HCT116 (cell line): Measurements from ENCODE around the gene PYROXD2. TPM values are rescaled to one million over a fixed set of nuclear protein-coding genes. Genes with fewer than 3 reads are reported as not detected.

Experiments used
- ATAC-seq: fragments of 200-7000 bp; cut with Tn5 transposase; 2 replicates; pipeline ENCODE4 v1.9.1; 2020; ENCODE audit warnings: mild to moderate bottlenecking, moderate library complexity
- BruUV-seq: library from RNA; stranded (reverse); fragments of 400-500 nt; replicated peaks from 2 replicates; lab custom pipeline; 2021; lab: Mats Ljungman, UMichigan
- CTCF ChIA-PET: fragments of 300-600 bp; sonication (Branson Sonifier 250); formaldehyde crosslinking; loops from one replicate; lab custom pipeline; 2021; ENCODE audit warnings: antibody characterized with exemption; lab: Charles Lee
- POLR2A ChIA-PET: fragments of 300-600, 350-600 bp; sonication (Branson Sonifier 250); formaldehyde crosslinking; loops from one replicate; lab custom pipeline; 2021; ENCODE audit warnings: antibody characterized with exemption; lab: Charles Lee
- RAD21 ChIA-PET, 2 experiments: fragments of 300-600 bp; sonication (Branson Sonifier 250); formaldehyde crosslinking; loops; one replicate each; lab custom pipeline; 2023; ENCODE audit warnings: low total read pairs in 2 of 2; ENCODE audit not compliant: uncharacterized antibody in 2 of 2, unreplicated experiment in 2 of 2, low non-redundant PET in 1 of 2; lab: Charles Lee
- DNase-seq: peaks from one replicate; pipeline ENCODE4 v3.0.0-alpha.2; 2010; ENCODE audit warnings: low read depth, low spot score
- H2AFZ ChIP-seq: fragments of 200-600 bp; shearing (Covaris generic), sonication (generic); 2 replicates; pipeline ENCODE4 v1.6.1; 2017; ENCODE audit warnings: low read depth, mixed run types, mixed read lengths, antibody characterized with exemption, low read length; ENCODE audit not compliant: poor library complexity, severe bottlenecking
- H3K27ac ChIP-seq: 2 replicates; pipeline ENCODE4 v1.5.1; 2012; ENCODE audit warnings: low read depth, low read length
- H3K27me3 ChIP-seq: fragments of 200-600 bp; sonication (generic); 2 replicates; pipeline ENCODE4 v1.6.1; 2016; ENCODE audit warnings: mixed run types, low read length, mixed read lengths; ENCODE audit not compliant: insufficient read depth
- H3K36me3 ChIP-seq, 2 experiments: fragments of 200-500 bp in 1 of 2; fragments of 200-600 bp in 1 of 2; sonication (Bioruptor generic) in 1 of 2; sonication (generic) in 1 of 2; 2 replicates each; pipeline versions ENCODE4 v1.5.1 to v1.6.1; 2014 to 2016; ENCODE audit warnings: low read length in 2 of 2, inconsistent platforms in 1 of 2, mixed read lengths in 1 of 2, mixed run types in 1 of 2; ENCODE audit not compliant: insufficient read depth in 2 of 2, control insufficient read depth in 1 of 2
- H3K4me1 ChIP-seq, 2 experiments: fragments of 200-600 bp in 1 of 2; sonication (generic) in 1 of 2; 2 replicates each; pipeline versions ENCODE4 v1.5.1 to v1.6.1; 2012 to 2017; ENCODE audit warnings: low read length in 2 of 2, inconsistent platforms in 1 of 2, mild to moderate bottlenecking in 1 of 2, mixed read lengths in 1 of 2, mixed run types in 1 of 2, moderate library complexity in 1 of 2; ENCODE audit not compliant: insufficient read depth in 2 of 2, control insufficient read depth in 1 of 2
- H3K4me2 ChIP-seq: fragments of 200-600 bp; sonication (generic); 2 replicates; pipeline ENCODE4 v1.6.1; 2017; ENCODE audit warnings: mixed run types, low read length, mixed read lengths
- H3K4me3 ChIP-seq, 2 experiments: fragments of 200-600 bp in 1 of 2; sonication (generic) in 1 of 2; replicated peaks in 1 of 2; 2 replicates each; pipeline ENCODE4 v1.5.1; 2011 to 2016; ENCODE audit warnings: low read length in 2 of 2, control low read depth in 1 of 2, low read depth in 1 of 2, mild to moderate bottlenecking in 1 of 2, mixed read lengths in 1 of 2, mixed run types in 1 of 2
- H3K79me2 ChIP-seq: fragments of 200-600 bp; sonication (generic); 2 replicates; pipeline ENCODE4 v1.6.1; 2017; ENCODE audit warnings: mild to moderate bottlenecking, mixed run types, low read length, moderate library complexity, mixed read lengths; ENCODE audit not compliant: insufficient read depth
- H3K9ac ChIP-seq: fragments of 200-600 bp; sonication (generic); 2 replicates; pipeline ENCODE4 v1.6.1; 2016; ENCODE audit warnings: low read length, mixed read lengths
- H3K9me2 ChIP-seq: fragments of 200-600 bp; sonication (generic), shearing (Covaris generic); 2 replicates; pipeline ENCODE4 v1.6.1; 2017; ENCODE audit warnings: mixed run types, mild to moderate bottlenecking, moderate library complexity; ENCODE audit not compliant: insufficient read depth
- H3K9me3 ChIP-seq, 2 experiments: fragments of 200-500 bp in 1 of 2; fragments of 200-600 bp in 1 of 2; sonication (Bioruptor generic) in 1 of 2; sonication (generic) in 1 of 2; 2 replicates each; pipeline ENCODE4 v1.6.1; 2014 to 2017; ENCODE audit warnings: low read length in 2 of 2, mixed read lengths in 2 of 2, inconsistent platforms in 1 of 2, low read depth in 1 of 2, mild to moderate bottlenecking in 1 of 2, mixed run types in 1 of 2, moderate library complexity in 1 of 2; ENCODE audit not compliant: control insufficient read depth in 1 of 2, insufficient read depth in 1 of 2
- H4K20me1 ChIP-seq: fragments of 200-600 bp; sonication (generic), shearing (Covaris generic); 2 replicates; pipeline ENCODE4 v1.6.1; 2017; ENCODE audit warnings: mixed run types, mild to moderate bottlenecking, moderate library complexity; ENCODE audit not compliant: insufficient read depth
- FOSL1 ChIP-seq: IDR thresholded peaks from 2 replicates; pipeline ENCODE4 v1.6.1; 2012; ENCODE audit warnings: low read depth
- RAD21 ChIP-seq: IDR thresholded peaks from 2 replicates; pipeline ENCODE4 v1.6.1; 2012; ENCODE audit warnings: low read depth, mild to moderate bottlenecking
- TCF7L2 ChIP-seq: IDR thresholded peaks from 2 replicates; pipeline ENCODE4 v1.7.0; 2011; ENCODE audit warnings: borderline replicate concordance, inconsistent platforms; ENCODE audit not compliant: insufficient read depth, insufficient read length; ENCODE audit errors: extremely low read depth
- ZNF274 ChIP-seq: fragments of 200-500 bp; sonication (Bioruptor generic); IDR thresholded peaks from 2 replicates; pipeline ENCODE4 v1.6.1; 2014; ENCODE audit warnings: mild to moderate bottlenecking, low read depth, low read length, inconsistent platforms
- intact Hi-C: fragments of 100-400 bp; cut with micrococcal nuclease; formaldehyde crosslinking; loops from 2 replicates; pipeline ENCODE4 v1.10.0; 2022
- total RNA-seq: library from RNA; stranded (reverse); gene quantifications from one replicate; pipeline ENCODE4 v1.2.1, GENCODE V29; 2021; ENCODE audit not compliant: unreplicated experiment
- TF ChIP-seq, protein P1 (sequence below), 3 experiments: fragments of 200-600 bp in 1 of 3; sonication (generic) in 1 of 3; IDR thresholded peaks in 2 of 3; conservative IDR thresholded peaks in 1 of 3; 2 replicates each; pipeline ENCODE4 v1.5.1; 2012 to 2017; ENCODE audit warnings: low read depth in 2 of 3, low read length in 2 of 3, antibody characterized with exemption in 1 of 3, borderline replicate concordance in 1 of 3, control low read depth in 1 of 3, mild to moderate bottlenecking in 1 of 3, mixed read lengths in 1 of 3, mixed run types in 1 of 3, moderate library complexity in 1 of 3; ENCODE audit not compliant: insufficient read depth in 1 of 3
- TF ChIP-seq, protein P2 (sequence below): IDR thresholded peaks from 2 replicates; pipeline ENCODE4 v1.6.1; 2011; ENCODE audit warnings: mild to moderate bottlenecking, low read length, moderate library complexity; ENCODE audit not compliant: insufficient replicate concordance; ENCODE audit errors: extremely low read depth

Gene PYROXD2
- total RNA-seq, 1 experiment from 2014 or later: 14.2 TPM

DNA sequence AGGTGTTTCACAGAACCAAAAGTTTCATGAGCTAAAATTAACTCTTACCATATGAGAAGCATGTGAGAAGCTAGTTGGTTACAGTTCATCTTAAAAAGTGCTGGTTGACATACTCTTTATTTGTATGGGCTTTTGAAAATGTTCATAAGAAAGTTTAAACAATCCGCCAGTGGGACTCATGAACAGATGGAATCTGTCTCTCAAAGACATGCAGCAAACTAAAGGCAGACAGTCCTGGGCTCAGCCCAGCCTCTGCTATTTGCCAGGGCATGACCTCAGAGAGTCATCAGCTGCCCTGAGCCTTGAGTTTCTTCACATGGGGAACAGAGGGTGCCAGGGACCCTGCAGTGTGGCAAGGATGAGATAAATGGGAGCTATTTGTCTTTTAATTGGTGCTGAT, 3.2 kb downstream of the PYROXD2 start:
- Histone ChIP-seq H3K27me3 (no peaks in the 10 kb centered on the region), H3K4me2 (no peak overlapping the region), H3K4me1 (peaks cover 13 to 22% of the 10 kb centered on the region in 2 experiments), H3K4me3 (no peak overlapping the region), H3K9me2 (no peaks in the 10 kb centered on the region), H2AFZ (no peak overlapping the region), H3K27ac (no peak overlapping the region), H3K79me2 (0 out of 2 replicates have a peak, but pooled peaks cover 7% of the 10 kb centered on the region), H3K9me3 (no peaks in the 10 kb centered on the region), H3K36me3 (no peaks in the 10 kb centered on the region), H4K20me1 (no peaks in the 10 kb centered on the region), H3K9ac (no peak overlapping the region)
- no peak for ATAC-seq
- TF ChIP-seq ZNF274 (no peak), FOSL1 (no peak), TCF7L2 (no peak), RAD21 (no peak)
- TF ChIP-seq, protein P1, sequence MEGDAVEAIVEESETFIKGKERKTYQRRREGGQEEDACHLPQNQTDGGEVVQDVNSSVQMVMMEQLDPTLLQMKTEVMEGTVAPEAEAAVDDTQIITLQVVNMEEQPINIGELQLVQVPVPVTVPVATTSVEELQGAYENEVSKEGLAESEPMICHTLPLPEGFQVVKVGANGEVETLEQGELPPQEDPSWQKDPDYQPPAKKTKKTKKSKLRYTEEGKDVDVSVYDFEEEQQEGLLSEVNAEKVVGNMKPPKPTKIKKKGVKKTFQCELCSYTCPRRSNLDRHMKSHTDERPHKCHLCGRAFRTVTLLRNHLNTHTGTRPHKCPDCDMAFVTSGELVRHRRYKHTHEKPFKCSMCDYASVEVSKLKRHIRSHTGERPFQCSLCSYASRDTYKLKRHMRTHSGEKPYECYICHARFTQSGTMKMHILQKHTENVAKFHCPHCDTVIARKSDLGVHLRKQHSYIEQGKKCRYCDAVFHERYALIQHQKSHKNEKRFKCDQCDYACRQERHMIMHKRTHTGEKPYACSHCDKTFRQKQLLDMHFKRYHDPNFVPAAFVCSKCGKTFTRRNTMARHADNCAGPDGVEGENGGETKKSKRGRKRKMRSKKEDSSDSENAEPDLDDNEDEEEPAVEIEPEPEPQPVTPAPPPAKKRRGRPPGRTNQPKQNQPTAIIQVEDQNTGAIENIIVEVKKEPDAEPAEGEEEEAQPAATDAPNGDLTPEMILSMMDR (IDR thresholded peaks at IDR 0.05 in 2 of 3, conservative IDR thresholded peaks at IDR 0.05 in 1 of 3; ENCODE audit: borderline replicate concordance in 1 of 3, insufficient read depth in 1 of 3, low read depth in 2 of 3, low read length in 2 of 3): no peak
- TF ChIP-seq, protein P2, sequence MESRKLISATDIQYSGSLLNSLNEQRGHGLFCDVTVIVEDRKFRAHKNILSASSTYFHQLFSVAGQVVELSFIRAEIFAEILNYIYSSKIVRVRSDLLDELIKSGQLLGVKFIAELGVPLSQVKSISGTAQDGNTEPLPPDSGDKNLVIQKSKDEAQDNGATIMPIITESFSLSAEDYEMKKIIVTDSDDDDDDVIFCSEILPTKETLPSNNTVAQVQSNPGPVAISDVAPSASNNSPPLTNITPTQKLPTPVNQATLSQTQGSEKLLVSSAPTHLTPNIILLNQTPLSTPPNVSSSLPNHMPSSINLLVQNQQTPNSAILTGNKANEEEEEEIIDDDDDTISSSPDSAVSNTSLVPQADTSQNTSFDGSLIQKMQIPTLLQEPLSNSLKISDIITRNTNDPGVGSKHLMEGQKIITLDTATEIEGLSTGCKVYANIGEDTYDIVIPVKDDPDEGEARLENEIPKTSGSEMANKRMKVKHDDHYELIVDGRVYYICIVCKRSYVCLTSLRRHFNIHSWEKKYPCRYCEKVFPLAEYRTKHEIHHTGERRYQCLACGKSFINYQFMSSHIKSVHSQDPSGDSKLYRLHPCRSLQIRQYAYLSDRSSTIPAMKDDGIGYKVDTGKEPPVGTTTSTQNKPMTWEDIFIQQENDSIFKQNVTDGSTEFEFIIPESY: no peak
- DNase-seq: no peak
- RAD21 ChIA-PET: no interaction called here
- BruUV-seq: no TSS peak
- CTCF ChIA-PET: interaction anchor here (1.7 kb wide), 1 partner anchor 11 kb away, joined by 6 read pairs; no protein-coding TSS in a partner anchor
- intact Hi-C loops: loop anchor here (10.0 kb wide), 1 partner anchor 147 kb away; the partner anchor contains the start of gene LOXL4
- POLR2A ChIA-PET: no interaction called here
